GM18508 (cell line): ENCODE measurements around the gene FBN1.
A peak's percentile ranks its signal among the peaks of the same experiment; 100 is the strongest.

Source experiments
- ATAC-seq: cut with Tn5 transposase; IDR thresholded peaks from one replicate; pipeline ENCODE4 v1.9.1; 2021; ENCODE audit warnings: moderate number of reproducible peaks; ENCODE audit not compliant: insufficient read depth, unreplicated experiment

FBN1 gene

GRCh38 chr15:48653216-48653615 is 7.7 kb upstream of the FBN1 start:
- no peak for ATAC-seq

GRCh38 chr15:48652510-48653076 is 7.1 kb upstream of the FBN1 start:
- no peak for ATAC-seq

GRCh38 chr15:48650931-48651330 is 5.4 kb upstream of the FBN1 start:
- no peak for ATAC-seq

GRCh38 chr15:48647962-48648361 is 2.5 kb upstream of the FBN1 start:
- no peak for ATAC-seq

DNA sequence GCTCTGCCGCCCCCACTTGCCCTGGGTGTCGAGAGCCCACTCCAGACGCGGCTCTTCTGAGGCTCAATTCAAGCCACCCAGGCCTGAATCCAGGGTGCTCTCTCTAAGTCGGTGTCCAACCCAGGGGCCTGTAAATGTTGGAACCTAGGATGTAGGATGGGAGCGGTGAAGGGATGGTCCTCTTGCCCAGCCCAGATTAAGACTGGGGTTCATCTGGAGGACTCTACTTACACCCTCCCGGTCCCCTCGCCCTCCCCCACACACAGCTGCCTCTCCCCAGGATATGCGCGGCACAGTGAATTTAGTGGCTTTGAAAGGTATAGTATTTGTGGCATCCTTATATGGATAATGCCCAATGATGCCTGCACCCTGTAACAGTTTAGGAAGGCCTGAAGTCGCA is 822 bp upstream of the FBN1 start:
- ATAC-seq: no peak

- ATAC-seq: peak; percentile 13
These were observed 517 bp downstream of the FBN1 start for GRCh38 chr15:48644827-48645557.

GRCh38 chr15:48644467-48644826 is 1.1 kb downstream of the FBN1 start:
- no peak for ATAC-seq

- no peak for ATAC-seq
These were observed 1.6 kb downstream of the FBN1 start for GRCh38 chr15:48643776-48644466.

GRCh38 chr15:48643206-48643605 is 2.3 kb downstream of the FBN1 start:
- ATAC-seq: no peak

GRCh38 chr15:48642795-48643194 is 2.7 kb downstream of the FBN1 start:
- no peak for ATAC-seq

- peak; percentile 30 for ATAC-seq
These were observed 4.1 kb downstream of the FBN1 start for GRCh38 chr15:48641416-48641815.

DNA sequence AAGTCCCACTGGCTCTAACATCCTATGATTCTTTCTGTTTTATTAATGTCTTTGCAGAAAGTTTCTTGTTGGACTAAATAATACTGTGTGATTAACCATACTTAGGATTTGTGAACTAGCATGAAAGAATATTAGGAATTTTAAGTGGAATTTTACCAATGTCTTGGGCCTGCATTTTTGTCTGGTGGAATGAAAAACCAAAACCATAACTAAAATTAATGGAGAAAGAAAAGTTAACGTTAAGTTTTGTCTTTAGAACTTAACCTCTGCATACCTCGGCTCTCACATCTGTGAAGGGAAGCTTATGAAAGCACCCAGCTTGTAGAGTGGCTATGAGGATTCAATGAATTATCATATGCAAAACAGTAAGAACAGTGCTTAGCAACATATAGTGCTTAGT is 6.5 kb downstream of the FBN1 start:
- ATAC-seq: no peak

GRCh38 chr15:48637639-48638038 is 7.9 kb downstream of the FBN1 start:
- ATAC-seq: no peak

DNA sequence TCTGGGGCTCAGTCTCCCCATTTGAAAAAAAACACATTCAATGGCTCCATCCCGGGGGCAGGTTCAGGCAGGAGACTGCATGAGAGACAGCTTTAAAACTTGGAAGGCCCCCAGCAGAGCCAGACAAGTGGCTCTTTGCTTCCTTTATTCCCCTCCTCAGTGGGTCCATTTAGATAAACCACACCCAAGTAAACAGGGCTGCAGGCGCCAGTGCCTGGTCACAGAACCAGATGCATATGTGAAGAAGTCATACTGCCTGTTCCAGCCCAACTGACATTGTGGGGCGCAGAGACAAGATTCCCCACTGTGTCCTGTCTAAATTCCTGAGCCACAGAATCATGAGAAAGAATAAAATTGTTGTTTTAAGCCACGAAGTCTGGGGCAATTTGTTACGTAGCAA is 9.0 kb downstream of the FBN1 start:
- ATAC-seq: no peak

DNA sequence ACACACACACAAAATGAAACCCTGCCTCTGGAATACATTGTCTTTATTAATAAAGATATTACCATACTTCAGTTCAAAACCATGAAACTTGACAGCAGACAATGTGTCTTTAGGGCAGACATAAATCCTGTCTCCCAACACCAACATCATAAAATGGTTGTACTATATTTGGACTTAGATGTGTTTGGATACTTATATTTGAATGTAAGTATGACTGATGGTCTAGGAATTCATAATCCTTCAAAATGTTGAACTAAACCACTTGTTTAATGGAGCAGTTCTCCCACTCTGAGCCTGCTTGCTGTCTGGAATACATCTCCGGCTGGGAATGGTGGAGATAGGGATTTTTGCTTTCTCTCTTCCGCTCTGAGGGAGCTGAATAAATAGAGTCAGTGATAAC is 10.6 kb downstream of the FBN1 start:
- ATAC-seq: no peak

GRCh38 chr15:48634096-48634495 is 11.4 kb downstream of the FBN1 start:
- ATAC-seq: no peak

GRCh38 chr15:48632651-48633050 is 12.9 kb downstream of the FBN1 start:
- ATAC-seq: no peak

GRCh38 chr15:48631176-48631770 is 14.2 kb downstream of the FBN1 start:
- ATAC-seq: no peak

- ATAC-seq: no peak
These were observed 15.3 kb downstream of the FBN1 start for GRCh38 chr15:48630245-48630644.

GRCh38 chr15:48628832-48629231 is 16.7 kb downstream of the FBN1 start:
- no peak for ATAC-seq

GRCh38 chr15:48627260-48627940 is 18.1 kb downstream of the FBN1 start:
- ATAC-seq: no peak
